Measurements from ENCODE around the gene TATDN2.

TATDN2 gene

GRCh38 chr3:10320320-10320677 is 72.0 kb downstream of the TATDN2 start:
- no peak for DNase-seq

- no peak for DNase-seq
Observed at GRCh38 chr3:10321630-10322351, 73.5 kb downstream of the TATDN2 start.

GRCh38 chr3:10322352-10322710 is 74.1 kb downstream of the TATDN2 start:
- DNase-seq: no peak

GRCh38 chr3:10327592-10327991 is 79.3 kb downstream of the TATDN2 start:
- no peak for DNase-seq

DNA sequence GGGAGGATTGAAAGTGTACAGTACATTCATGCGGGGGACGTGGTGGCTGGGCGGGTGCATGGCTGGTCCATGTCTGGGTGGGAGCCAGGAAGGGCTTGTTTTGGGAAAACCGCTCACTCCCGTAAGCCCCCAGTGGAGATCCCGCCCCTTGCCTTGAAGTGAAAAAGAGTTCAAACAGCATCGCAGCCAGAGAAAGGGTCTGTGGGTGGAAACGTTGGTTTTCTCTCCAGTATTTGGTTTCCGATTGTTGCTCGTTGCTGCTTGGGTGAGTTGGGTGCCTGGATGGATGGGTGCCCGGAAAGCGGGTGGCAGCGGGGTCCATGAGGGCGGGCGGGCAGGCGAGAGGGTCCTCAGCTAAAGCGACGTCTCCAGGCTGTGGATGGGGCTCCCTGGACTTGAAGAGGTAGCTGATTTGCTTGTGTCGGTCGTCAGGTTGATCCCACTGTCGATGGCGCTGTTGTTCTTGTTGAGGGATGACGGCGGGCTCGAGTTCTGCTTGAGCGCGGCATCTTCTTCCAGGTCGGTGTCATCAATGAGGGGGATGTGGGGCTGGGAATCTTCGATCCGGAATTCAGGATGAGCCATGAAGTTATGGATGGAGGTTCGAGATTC is 80.3 kb downstream of the TATDN2 start:
- no peak for DNase-seq

DNA sequence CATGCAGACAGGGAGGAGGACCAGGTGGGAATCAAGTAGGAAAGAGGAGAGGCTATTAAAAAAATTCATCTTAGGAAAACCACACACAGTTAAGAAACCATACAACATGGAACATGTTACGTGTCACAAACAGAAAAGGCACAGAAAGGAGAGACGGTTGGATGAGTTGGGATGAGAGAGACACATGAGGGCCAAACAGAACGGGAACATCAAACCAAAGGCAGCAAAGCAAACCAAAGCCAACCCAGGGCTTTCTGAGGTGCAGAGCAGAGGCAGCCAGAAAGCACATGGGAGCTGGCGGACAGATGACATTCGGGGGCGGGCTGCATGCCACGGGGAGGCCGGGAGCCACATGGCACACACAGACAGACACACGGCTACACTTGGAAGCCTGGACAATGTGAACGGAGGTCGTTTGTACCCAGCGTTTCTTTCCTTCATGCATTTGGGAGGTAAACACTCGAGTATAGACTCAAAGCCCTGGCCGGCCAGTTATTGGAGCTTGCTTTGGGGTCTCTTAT is 81.3 kb downstream of the TATDN2 start:
- no peak for DNase-seq

DNA sequence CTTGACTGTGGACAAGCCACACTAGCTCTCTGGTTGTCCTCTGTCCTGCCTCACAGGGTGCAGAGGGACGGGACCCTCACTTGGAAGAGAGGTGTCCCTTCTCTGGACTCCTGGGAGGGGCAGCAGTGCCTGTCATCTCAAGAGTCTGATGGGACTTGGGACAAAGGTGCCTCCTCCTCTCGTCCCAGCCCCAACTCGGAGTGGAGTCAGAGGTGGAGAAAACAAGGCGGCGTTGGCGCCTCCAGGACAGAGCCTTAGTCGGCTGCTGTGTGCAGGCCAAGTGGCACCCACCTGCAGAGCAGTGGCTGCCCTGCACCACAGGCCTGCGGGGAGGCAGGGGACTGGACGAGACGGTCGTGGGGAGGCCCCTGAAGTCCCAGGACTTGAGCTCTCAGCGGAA is 82.1 kb downstream of the TATDN2 start:
- no peak for DNase-seq
